ENCODE data around the gene NUAK2.

The NUAK2 gene

DNA sequence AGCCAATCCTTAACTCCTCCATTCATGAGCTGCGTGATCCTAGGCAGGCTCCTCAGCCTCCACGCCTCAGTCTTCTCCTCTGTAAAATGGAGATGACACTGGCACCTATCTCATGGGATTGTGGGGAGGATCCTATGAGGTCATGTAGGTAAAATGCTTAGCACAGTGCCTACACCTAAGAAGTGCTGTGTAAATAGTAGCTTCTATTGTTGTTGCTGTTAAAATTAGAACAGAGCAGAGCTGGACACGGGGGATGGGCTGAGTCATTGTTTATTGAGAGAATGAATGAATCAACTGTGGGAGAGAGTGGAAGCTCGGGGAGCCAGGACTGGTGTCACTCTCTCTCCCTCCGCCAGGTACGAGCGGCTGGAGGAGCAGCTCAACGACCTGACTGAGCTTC is 50.8 kb downstream of the NUAK2 start:
- DNase-seq: no peak

DNA sequence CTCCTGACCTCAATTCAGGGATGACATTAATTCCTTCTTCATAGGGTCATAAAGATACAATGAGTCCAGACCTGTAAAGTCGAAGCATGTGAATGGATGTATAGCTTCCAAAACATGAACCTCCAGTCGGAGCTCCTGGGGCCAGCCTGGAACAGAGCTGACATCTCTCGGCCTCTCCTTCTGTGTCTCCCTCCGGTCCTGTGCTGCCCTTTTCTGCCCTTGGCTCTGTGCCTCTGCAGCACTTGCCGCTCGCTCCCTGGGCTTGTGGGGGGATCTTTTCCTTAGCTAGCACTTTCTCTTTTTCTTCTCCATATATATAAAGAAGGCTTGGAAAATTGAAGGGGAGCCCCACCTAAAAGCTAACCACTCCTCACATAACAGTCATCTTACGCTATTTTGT is 51.3 kb downstream of the NUAK2 start:
- no peak for DNase-seq

DNA sequence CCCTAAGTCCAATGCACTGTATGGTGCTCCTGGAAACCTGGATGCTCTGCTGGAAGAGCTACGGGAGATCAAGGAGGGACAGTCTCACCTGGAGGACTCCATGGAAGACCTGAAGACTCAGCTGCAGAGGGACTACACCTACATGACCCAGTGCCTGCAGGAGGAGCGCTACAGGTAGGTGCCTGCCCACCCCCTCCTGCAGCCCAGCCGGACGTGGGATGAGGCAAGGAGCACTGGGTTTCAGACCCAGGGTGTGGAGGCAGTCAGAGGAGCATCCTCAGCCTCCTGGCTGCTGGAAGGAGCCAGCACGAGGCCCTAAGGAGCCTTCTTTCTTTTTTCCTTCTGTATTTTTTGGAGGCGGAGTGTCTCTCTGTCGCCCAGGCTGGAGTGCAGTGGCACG is 51.8 kb downstream of the NUAK2 start:
- no peak for DNase-seq

DNA sequence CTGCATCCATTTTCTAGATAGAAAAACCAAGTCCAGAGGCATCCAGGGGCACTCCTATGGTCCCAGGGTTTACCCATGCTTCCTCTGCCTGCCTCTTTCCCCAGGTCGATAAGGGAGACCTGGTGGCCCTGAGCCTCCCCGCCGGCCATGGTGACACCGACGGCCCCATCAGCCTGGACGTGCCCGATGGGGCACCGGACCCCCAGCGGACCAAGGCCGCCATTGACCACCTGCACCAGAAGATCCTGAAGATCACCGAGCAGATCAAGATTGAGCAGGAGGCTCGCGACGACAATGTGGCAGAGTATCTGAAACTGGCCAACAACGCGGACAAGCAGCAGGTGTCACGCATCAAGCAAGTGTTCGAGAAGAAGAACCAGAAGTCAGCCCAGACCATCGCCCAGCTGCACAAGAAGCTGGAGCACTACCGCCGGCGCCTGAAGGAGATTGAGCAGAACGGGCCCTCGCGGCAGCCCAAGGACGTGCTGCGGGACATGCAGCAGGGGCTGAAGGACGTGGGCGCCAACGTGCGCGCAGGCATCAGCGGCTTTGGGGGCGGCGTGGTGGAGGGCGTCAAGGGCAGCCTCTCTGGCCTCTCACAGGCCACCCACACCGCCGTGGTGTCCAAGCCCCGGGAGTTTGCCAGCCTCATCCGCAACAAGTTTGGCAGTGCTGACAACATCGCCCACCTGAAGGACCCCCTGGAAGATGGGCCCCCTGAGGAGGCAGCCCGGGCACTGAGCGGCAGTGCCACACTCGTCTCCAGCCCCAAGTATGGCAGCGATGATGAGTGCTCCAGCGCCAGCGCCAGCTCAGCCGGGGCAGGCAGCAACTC is 52.5 kb downstream of the NUAK2 start:
- DNase-seq: no peak

DNA sequence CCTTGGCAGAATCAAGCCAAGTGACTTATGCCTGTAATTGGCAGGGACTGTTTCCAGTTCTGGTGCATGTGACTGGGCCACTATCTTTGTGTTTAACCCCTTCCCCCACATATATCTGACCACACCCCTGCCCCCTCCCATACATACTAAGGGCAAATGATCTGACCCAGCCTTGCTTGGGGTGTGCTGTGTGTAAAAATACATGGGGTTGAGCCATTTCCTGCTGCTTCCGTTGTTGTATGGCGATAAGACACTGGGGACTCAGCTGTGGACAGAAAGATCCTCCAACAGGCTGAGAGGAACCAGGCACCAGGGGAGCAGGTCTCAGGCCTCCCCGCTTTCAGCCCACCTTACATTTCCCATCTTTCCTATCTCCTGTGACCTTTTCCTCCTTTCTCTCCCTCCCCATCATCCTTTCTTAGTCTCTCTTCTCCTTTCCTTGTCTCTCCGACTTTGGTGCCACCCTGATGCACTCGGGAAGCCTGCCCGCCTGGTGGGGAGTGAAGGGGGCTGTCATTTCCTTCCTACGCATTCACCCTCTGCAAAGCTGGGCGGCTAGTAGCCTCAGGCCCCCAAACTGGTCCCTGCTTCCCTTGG is 54.1 kb downstream of the NUAK2 start:
- DNase-seq: no peak

DNA sequence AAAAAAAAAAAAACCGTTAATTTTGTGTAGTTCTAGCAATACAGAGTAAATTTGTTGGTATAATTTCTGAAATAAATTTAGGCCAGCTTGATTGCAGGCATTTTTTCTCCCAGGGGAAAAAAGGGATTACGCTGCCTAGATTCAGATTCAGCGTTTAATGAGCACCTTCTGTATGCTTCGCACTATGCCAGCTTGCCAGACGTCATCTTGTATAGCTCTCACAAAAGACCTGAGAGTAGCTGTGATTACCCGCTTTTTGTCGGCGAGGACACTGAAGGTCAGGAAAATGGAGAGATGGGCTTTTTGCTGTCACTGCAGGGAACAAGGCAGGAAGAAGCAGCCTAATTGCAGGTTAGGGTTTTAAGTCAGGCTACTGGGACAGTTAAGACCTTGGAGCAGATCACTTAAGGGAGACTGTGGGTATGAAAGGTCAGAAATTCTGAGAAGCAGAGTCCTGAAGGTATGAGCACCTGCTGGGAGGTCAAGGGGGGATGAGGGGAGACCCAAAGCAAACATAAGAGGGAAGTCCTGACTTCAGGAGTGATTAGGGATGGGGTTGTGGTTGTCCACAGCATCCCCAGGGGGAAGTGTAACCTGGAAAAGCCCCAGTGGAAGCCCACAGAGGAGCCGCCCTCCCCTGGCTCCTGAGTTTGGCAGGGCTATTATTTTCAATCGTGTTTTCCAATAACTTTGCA is 54.8 kb downstream of the NUAK2 start:
- DNase-seq: no peak

DNA sequence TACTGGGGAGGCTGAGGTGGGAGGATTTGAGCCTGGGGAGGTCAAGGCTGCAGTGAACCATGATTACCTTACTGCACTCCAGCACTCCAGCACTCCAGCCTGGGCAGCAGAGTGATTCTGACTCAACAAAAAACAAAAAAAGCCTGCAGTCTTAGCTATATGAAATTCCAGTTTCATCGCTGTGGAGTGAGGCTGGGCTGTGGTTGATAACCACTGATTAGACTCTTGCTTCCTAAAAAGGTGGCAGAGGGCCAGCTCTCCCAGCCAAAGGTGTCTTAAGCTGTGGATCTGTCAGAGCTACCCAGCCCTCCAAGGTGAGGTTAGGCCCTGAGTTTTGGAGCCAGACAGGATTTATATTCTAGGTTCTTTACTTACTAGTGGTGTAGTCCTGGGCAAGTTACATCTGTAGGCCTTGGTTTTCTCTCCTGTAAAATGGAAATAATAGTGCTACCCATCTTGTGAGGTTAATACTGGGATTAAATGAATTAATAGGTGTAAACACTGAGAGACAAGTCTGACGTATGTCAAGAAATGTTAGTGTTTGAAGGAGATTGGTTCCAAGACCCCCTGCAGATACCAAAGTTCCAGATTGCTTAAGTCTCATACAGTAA is 57.9 kb downstream of the NUAK2 start:
- DNase-seq: no peak

DNA sequence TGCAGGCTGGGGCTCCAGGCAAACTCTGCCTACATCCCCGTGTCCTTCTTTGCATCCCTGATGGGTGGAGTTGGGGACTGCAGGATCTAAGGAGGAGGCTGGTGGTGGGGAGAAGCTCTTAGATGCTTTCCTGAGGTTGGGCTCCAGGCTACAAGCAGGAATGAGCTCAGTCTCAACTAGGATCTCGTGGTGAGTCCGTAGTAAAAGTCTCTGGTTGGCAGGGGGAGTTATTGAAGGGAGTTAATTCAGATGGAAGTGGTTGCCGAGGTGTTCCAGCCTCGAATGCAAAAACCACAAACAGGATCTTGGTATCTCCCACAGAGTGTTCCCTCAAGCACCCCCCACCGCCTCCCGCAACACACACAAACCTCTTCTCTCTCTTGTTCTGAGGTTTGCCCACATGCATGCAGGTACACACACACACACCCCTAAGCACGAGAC is 58.8 kb downstream of the NUAK2 start:
- no peak for DNase-seq

DNA sequence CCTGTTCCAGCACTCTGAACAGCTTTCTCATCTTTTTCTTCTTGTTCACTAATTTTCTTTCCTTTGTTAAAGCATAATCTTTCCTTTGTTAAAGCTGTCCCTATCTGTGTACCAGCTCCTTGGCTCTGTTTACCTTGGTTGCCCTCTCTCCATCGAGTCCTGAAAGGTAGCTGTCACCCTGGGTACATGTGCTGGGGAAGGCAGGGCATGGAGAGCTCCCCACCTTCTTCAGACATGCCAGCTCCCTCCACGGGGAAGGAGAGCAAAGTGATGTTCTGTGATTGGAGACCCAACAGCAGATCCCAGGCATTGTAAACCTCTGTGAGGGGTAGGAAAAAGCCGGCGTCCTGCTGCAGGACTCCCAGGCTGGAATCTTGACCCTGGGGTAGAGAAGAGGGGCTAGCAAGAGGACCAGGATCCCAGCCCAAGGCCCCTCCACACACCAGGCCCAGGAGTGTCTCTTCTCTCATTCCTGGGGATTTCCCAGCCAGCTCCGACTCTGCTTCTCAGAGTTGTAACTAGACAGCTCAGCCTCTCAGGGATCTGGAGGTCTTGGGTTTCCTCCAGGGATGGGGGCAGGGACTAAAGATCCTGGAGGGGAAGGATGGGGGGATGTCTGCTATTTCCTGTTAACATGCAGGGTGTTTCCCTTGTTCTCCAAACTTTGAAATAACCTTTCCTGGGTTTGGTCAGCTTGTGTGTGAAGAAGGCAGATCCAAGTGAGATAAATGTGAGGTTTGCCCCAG is 59.4 kb downstream of the NUAK2 start:
- DNase-seq: no peak

DNA sequence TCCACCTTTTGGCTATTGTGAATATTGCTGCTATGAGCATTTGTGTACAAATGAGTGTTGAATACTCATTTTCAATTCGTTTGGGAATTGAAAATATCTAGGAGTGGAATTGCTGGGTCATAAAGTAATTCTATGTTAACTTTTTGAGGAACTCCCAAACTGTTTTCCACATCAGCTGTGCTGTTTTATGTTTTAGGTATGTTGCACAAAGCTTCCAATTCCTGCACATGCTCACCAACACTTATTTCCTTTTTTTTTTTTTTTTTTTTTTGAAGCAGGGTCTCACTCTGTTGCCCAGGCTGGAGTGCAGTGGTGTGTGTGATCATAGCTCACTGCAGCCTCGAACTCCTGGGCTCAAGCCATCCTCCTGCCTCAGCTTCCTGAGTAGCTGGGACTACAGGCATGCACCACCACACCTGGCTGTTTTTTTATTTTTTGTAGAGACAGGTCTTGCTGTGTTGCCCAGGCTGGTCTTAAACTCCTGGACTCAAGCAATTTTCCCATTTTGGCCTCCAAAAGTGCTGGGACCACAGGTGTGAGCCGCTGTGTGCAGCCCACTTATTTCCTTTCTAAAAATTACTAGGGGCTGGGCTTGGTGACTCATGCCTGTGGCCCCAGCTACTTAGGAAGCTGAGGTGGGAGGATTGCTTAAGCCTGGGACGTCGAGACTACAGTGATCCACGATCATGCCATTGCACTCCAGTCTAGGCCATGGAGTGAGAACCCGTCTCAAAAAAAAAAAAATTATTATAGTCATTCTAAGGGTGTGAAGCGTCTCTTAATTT is 60.4 kb downstream of the NUAK2 start:
- no peak for DNase-seq

DNA sequence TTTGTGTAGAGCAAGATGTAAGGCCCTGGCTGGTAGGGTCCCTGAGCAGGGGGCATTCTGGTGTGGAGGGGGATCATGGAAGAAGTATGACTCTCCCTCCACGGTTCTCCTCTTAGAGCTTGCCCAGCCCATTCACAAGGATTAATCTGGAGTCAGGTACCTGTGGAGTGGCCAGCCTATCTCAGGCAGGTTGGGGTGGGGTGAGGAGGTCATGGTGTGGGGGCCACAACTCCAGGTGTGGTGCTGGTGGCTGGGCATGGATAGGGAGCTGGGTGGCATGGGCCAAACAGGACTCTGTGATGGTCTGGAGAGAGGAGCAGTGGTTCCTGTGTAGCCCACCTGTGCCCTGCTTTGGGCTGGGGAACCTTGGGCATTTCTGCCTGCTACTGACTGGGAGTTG is 61.5 kb downstream of the NUAK2 start:
- DNase-seq: no peak

DNA sequence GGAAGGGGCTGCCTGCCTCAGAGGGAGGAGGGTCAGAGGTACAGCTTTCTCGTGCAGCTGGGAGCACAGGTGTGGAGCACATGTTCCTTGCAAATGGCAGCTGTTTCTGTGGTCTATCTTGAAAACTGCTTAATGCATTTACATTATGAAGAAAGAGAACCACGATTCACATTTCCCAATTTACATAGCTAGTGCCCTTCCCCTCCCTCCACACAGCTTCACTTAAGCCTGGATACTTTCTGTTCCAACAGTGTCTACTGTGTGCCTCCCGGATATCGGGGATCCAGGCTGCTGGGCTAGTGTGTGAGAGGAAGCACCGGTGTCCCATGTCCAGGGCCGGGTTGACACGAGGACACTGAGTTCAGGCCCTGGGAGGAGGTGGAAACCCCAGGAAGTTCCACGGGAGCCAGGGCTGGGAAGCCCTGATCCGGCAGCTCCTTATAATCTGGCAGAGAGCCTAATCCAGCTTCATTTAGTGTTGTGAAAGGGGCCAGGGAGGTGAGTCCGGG is 62.2 kb downstream of the NUAK2 start:
- DNase-seq: no peak

DNA sequence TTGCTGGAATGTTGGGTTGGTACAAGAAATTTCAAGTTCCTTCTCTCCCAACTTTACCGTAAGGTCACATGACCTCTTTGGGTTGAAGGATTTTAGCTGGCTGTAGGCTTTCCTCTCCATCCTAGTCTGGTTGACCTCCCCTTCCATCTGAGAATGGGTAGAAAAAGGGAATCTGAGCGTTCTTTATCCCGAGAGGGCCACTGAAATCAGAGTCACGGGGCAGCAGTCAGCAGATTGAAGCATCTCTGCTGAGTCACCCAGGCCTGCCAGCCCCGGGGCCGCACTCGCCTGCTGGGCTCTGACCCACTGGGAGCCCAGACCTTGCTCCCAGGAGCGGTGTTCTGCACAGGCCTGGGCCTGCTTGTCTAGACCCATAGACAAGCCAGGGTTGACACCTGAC is 62.8 kb downstream of the NUAK2 start:
- no peak for DNase-seq

DNA sequence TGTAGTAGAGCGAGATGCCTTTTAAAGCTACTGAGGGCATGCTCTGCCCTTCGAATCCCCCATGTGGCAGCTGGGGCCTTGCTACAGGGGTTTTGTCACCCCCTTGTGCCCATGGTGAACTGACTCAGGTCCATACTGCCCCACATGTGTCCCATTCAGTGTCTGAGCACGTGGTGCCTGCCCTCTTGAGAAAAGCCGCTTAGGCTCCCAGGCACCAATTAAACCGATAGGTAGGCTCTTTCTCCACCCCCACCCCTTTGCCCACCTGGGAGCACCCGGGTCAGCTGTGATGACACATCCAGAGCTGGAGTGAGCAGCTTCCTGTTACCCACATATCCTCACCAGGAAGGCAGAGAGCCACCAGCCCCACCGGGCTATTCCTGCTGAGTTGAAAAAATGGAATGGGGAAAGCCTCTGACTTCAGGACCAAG is 63.3 kb downstream of the NUAK2 start:
- DNase-seq: no peak

DNA sequence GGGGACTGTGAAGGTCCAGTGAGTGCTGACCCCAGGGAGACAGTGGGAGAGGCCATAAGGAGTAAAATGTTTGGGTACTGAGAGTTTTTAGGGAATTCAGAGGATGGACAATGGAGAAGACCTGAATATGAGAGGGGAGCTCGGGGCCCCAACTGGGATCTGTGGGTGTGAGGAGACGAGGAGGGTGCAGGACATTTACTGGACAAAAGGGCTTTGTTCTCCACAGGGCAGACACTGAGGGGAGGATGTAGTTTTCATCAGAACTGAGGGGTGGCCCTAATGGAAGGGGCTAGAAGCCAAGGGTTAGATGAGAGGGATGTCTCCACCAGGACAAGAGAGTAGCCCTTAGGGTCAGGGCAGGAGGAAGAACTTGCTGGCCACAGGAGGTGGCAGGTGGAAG is 63.8 kb downstream of the NUAK2 start:
- DNase-seq: no peak

DNA sequence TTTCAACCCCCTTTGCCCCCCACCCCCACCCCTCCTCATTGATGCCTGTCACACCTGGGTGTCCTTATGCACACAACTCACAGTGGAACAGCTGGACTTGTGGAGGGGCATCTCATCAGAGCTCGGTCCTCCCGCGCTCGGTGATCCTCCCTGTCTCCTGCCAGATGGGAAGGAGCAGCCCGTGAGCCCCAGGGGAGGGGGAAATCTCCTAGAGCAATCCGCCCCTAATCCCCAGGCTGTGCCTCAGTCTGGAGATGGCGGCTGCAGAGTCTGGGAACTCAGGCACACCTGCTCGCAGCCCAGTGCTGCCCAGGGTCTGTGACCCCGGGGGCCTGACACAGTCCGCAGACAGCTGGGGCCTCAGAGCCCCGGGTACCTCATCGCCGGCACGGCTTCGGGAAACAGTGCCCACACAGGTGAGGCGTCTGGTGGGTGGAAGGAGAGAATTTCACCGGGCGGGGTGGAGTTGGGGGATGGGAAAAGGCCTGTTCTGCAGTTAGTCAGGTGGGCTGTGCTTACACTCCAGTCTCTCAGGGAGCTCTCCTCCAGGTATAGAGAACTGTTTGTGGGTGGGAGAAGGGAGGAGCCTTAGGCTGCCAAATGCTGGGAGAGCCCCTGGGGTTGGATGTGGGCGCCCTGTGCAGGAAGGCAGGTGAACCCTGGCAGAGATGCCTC is 64.5 kb downstream of the NUAK2 start:
- no peak for DNase-seq

DNA sequence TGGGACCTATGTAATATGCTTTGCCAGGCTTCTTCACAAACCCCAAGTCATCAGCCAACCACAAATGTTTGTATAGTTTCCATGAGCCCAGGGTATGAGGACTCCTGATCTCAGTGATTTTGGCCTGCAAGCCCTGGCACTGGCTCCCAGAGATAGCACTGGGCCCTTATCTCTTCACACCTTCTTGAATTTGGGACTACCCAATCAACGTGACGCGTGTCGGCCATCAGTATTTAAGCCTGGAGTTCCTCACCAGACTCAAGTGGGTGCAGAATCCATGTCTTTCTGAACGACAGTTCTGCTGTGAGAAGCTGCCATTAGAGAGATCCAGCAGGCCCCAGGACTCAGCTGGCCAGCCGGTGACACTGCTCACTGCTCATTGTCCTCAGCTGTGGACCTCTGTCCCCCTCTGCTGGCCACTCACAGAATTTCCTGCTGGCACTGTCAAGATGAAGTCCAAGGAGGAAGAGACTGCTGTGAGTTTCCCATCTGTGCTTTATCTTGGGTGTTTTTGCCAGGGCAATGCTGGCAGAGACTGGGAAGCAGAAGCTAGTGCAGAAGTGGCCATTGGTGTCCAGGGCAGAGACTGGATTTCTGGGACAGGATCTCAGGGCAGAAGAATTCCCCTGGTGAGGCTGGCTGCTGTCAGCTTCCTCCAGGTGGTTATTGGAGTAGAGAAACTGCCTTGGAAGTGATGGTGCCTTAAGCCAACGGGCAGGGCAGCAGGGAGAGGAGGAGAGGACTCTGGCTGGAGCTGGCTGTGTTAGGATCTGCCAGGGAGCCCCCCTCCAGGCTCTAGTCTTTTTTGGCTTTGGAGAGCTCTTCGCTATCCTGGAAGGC is 65.4 kb downstream of the NUAK2 start:
- peak; percentile 80 for DNase-seq
